ENCODE results near the gene FBN1.

Gene FBN1

GRCh38 chr15:48374472-48374871 is 271.0 kb downstream of the FBN1 start:
- no peak overlapping the region for H3K4me3 ChIP-seq (ENCODE audit: low read length in 2 of 2)
- no peaks in the 10 kb centered on the region for H3K27me3 ChIP-seq (ENCODE audit: control insufficient read depth in 1 of 2, insufficient read depth in 2 of 2, low read length in 2 of 2)
- no peak overlapping the region for H3K9ac ChIP-seq (ENCODE audit: low read length in 2 of 2)
- no peak overlapping the region for H3K27ac ChIP-seq (ENCODE audit: low read length)
- no peaks in the 10 kb centered on the region for H3K4me1 ChIP-seq (ENCODE audit: control insufficient read depth, insufficient read depth, low read length)
- H3K9me3 ChIP-seq (ENCODE audit: control insufficient read depth in 2 of 2, low read length in 2 of 2), result no peaks in the 10 kb centered on the region
- H3K36me3 ChIP-seq (ENCODE audit: control insufficient read depth in 2 of 2, insufficient read depth in 2 of 2, low read length in 2 of 2), result no peaks in the 10 kb centered on the region

GRCh38 chr15:48373821-48374451 is 271.6 kb downstream of the FBN1 start:
- Histone ChIP-seq H3K4me3 (ENCODE audit: low read length in 2 of 2) (no peak overlapping the region), H3K36me3 (ENCODE audit: control insufficient read depth in 2 of 2, insufficient read depth in 2 of 2, low read length in 2 of 2) (no peaks in the 10 kb centered on the region), H3K9ac (ENCODE audit: low read length in 2 of 2) (no peak overlapping the region), H3K4me1 (ENCODE audit: control insufficient read depth, insufficient read depth, low read length) (no peaks in the 10 kb centered on the region), H3K9me3 (ENCODE audit: control insufficient read depth in 2 of 2, low read length in 2 of 2) (no peaks in the 10 kb centered on the region), H3K27ac (ENCODE audit: low read length) (no peak overlapping the region), H3K27me3 (ENCODE audit: control insufficient read depth in 1 of 2, insufficient read depth in 2 of 2, low read length in 2 of 2) (no peaks in the 10 kb centered on the region)

- Histone ChIP-seq H3K36me3 (ENCODE audit: control insufficient read depth in 2 of 2, insufficient read depth in 2 of 2, low read length in 2 of 2) (no peaks in the 10 kb centered on the region), H3K27ac (ENCODE audit: low read length) (no peak overlapping the region), H3K9me3 (ENCODE audit: control insufficient read depth in 2 of 2, low read length in 2 of 2) (no peaks in the 10 kb centered on the region), H3K27me3 (ENCODE audit: control insufficient read depth in 1 of 2, insufficient read depth in 2 of 2, low read length in 2 of 2) (no peaks in the 10 kb centered on the region), H3K4me3 (ENCODE audit: low read length in 2 of 2) (no peak overlapping the region), H3K9ac (ENCODE audit: low read length in 2 of 2) (no peak overlapping the region), H3K4me1 (ENCODE audit: control insufficient read depth, insufficient read depth, low read length) (no peaks in the 10 kb centered on the region)
Observed at GRCh38 chr15:48371961-48372360, 273.5 kb downstream of the FBN1 start.

- H3K27me3 ChIP-seq (ENCODE audit: control insufficient read depth in 1 of 2, insufficient read depth in 2 of 2, low read length in 2 of 2), result no peaks in the 10 kb centered on the region
- no peaks in the 10 kb centered on the region for H3K9me3 ChIP-seq (ENCODE audit: control insufficient read depth in 2 of 2, low read length in 2 of 2)
- H3K4me3 ChIP-seq (ENCODE audit: low read length in 2 of 2), result no peak overlapping the region
- H3K9ac ChIP-seq (ENCODE audit: low read length in 2 of 2), result no peak overlapping the region
- no peak overlapping the region for H3K27ac ChIP-seq (ENCODE audit: low read length)
- no peaks in the 10 kb centered on the region for H3K36me3 ChIP-seq (ENCODE audit: control insufficient read depth in 2 of 2, insufficient read depth in 2 of 2, low read length in 2 of 2)
- no peaks in the 10 kb centered on the region for H3K4me1 ChIP-seq (ENCODE audit: control insufficient read depth, insufficient read depth, low read length)
Observed at GRCh38 chr15:48371550-48371949, 274.0 kb downstream of the FBN1 start.

- Histone ChIP-seq H3K9me3 (ENCODE audit: control insufficient read depth in 2 of 2, low read length in 2 of 2) (no peaks in the 10 kb centered on the region), H3K4me1 (ENCODE audit: control insufficient read depth, insufficient read depth, low read length) (no peaks in the 10 kb centered on the region), H3K36me3 (ENCODE audit: control insufficient read depth in 2 of 2, insufficient read depth in 2 of 2, low read length in 2 of 2) (no peaks in the 10 kb centered on the region), H3K27me3 (ENCODE audit: control insufficient read depth in 1 of 2, insufficient read depth in 2 of 2, low read length in 2 of 2) (no peaks in the 10 kb centered on the region), H3K4me3 (ENCODE audit: low read length in 2 of 2) (no peak overlapping the region), H3K9ac (ENCODE audit: low read length in 2 of 2) (no peak overlapping the region), H3K27ac (ENCODE audit: low read length) (no peak overlapping the region)
Observed at GRCh38 chr15:48370460-48370859, 275.0 kb downstream of the FBN1 start.

GRCh38 chr15:48367483-48367882 is 278.0 kb downstream of the FBN1 start:
- no peak overlapping the region for H3K27ac ChIP-seq (ENCODE audit: low read length)
- H3K27me3 ChIP-seq (ENCODE audit: control insufficient read depth in 1 of 2, insufficient read depth in 2 of 2, low read length in 2 of 2), result no peaks in the 10 kb centered on the region
- H3K9ac ChIP-seq (ENCODE audit: low read length in 2 of 2), result no peak overlapping the region
- H3K9me3 ChIP-seq (ENCODE audit: control insufficient read depth in 2 of 2, low read length in 2 of 2), result no peaks in the 10 kb centered on the region
- no peaks in the 10 kb centered on the region for H3K4me1 ChIP-seq (ENCODE audit: control insufficient read depth, insufficient read depth, low read length)
- no peaks in the 10 kb centered on the region for H3K36me3 ChIP-seq (ENCODE audit: control insufficient read depth in 2 of 2, insufficient read depth in 2 of 2, low read length in 2 of 2)
- no peak overlapping the region for H3K4me3 ChIP-seq (ENCODE audit: low read length in 2 of 2)

- Histone ChIP-seq H3K4me1 (ENCODE audit: control insufficient read depth, insufficient read depth, low read length) (no peaks in the 10 kb centered on the region), H3K9ac (ENCODE audit: low read length in 2 of 2) (no peak overlapping the region), H3K9me3 (ENCODE audit: control insufficient read depth in 2 of 2, low read length in 2 of 2) (no peaks in the 10 kb centered on the region), H3K27me3 (ENCODE audit: control insufficient read depth in 1 of 2, insufficient read depth in 2 of 2, low read length in 2 of 2) (no peaks in the 10 kb centered on the region), H3K27ac (ENCODE audit: low read length) (no peak overlapping the region), H3K36me3 (ENCODE audit: control insufficient read depth in 2 of 2, insufficient read depth in 2 of 2, low read length in 2 of 2) (no peaks in the 10 kb centered on the region), H3K4me3 (ENCODE audit: low read length in 2 of 2) (no peak overlapping the region)
Observed at GRCh38 chr15:48366584-48367312, 278.8 kb downstream of the FBN1 start.

- no peaks in the 10 kb centered on the region for H3K9me3 ChIP-seq (ENCODE audit: control insufficient read depth in 2 of 2, low read length in 2 of 2)
- no peak overlapping the region for H3K9ac ChIP-seq (ENCODE audit: low read length in 2 of 2)
- H3K27ac ChIP-seq (ENCODE audit: low read length), result no peak overlapping the region
- no peaks in the 10 kb centered on the region for H3K4me1 ChIP-seq (ENCODE audit: control insufficient read depth, insufficient read depth, low read length)
- H3K36me3 ChIP-seq (ENCODE audit: control insufficient read depth in 2 of 2, insufficient read depth in 2 of 2, low read length in 2 of 2), result no peaks in the 10 kb centered on the region
- no peak overlapping the region for H3K4me3 ChIP-seq (ENCODE audit: low read length in 2 of 2)
- no peaks in the 10 kb centered on the region for H3K27me3 ChIP-seq (ENCODE audit: control insufficient read depth in 1 of 2, insufficient read depth in 2 of 2, low read length in 2 of 2)
Observed at GRCh38 chr15:48365575-48365974, 279.9 kb downstream of the FBN1 start.

- Histone ChIP-seq H3K27me3 (ENCODE audit: control insufficient read depth in 1 of 2, insufficient read depth in 2 of 2, low read length in 2 of 2) (no peaks in the 10 kb centered on the region), H3K9ac (ENCODE audit: low read length in 2 of 2) (no peak overlapping the region), H3K4me1 (ENCODE audit: control insufficient read depth, insufficient read depth, low read length) (no peaks in the 10 kb centered on the region), H3K27ac (ENCODE audit: low read length) (no peak overlapping the region), H3K36me3 (ENCODE audit: control insufficient read depth in 2 of 2, insufficient read depth in 2 of 2, low read length in 2 of 2) (no peaks in the 10 kb centered on the region), H3K9me3 (ENCODE audit: control insufficient read depth in 2 of 2, low read length in 2 of 2) (no peaks in the 10 kb centered on the region), H3K4me3 (ENCODE audit: low read length in 2 of 2) (no peak overlapping the region)
Observed at GRCh38 chr15:48363474-48363873, 282.0 kb downstream of the FBN1 start.

GRCh38 chr15:48361685-48362084 is 283.8 kb downstream of the FBN1 start:
- no peaks in the 10 kb centered on the region for H3K9me3 ChIP-seq (ENCODE audit: control insufficient read depth in 2 of 2, low read length in 2 of 2)
- no peaks in the 10 kb centered on the region for H3K4me1 ChIP-seq (ENCODE audit: control insufficient read depth, insufficient read depth, low read length)
- no peak overlapping the region for H3K4me3 ChIP-seq (ENCODE audit: low read length in 2 of 2)
- H3K27ac ChIP-seq (ENCODE audit: low read length), result no peak overlapping the region
- no peaks in the 10 kb centered on the region for H3K36me3 ChIP-seq (ENCODE audit: control insufficient read depth in 2 of 2, insufficient read depth in 2 of 2, low read length in 2 of 2)
- H3K9ac ChIP-seq (ENCODE audit: low read length in 2 of 2), result no peak overlapping the region
- no peaks in the 10 kb centered on the region for H3K27me3 ChIP-seq (ENCODE audit: control insufficient read depth in 1 of 2, insufficient read depth in 2 of 2, low read length in 2 of 2)

- Histone ChIP-seq H3K4me3 (ENCODE audit: low read length in 2 of 2) (no peak overlapping the region), H3K9me3 (ENCODE audit: control insufficient read depth in 2 of 2, low read length in 2 of 2) (no peaks in the 10 kb centered on the region), H3K27ac (ENCODE audit: low read length) (no peak overlapping the region), H3K9ac (ENCODE audit: low read length in 2 of 2) (no peak overlapping the region), H3K4me1 (ENCODE audit: control insufficient read depth, insufficient read depth, low read length) (no peaks in the 10 kb centered on the region), H3K36me3 (ENCODE audit: control insufficient read depth in 2 of 2, insufficient read depth in 2 of 2, low read length in 2 of 2) (no peaks in the 10 kb centered on the region), H3K27me3 (ENCODE audit: control insufficient read depth in 1 of 2, insufficient read depth in 2 of 2, low read length in 2 of 2) (no peaks in the 10 kb centered on the region)
Observed at GRCh38 chr15:48360841-48361240, 284.7 kb downstream of the FBN1 start.

Data from stomach smooth muscle (tissue), 2 donors.